Stimulated activated CD4-positive, alpha-beta T cell treated with anti-CD3 and anti-CD28 coated beads, Interleukin-12 subunit alpha, Interleukin-12 subunit beta, amount 100 ng/mL, for 48 hours (primary cell): ENCODE data around the gene RPL11.
"Not testable (repeated sequence)": the region's sequence is repeated elsewhere in the genome, so short reads cannot be mapped to it uniquely, and the experiment has no call there.

Experiments used
- DNase-seq, 3 donors: peaks; one replicate each; pipeline ENCODE4 v3.0.0-alpha.2; 2020; ENCODE audit warnings: low read depth in 2 of 3, low spot score in 1 of 3

The RPL11 gene

DNA sequence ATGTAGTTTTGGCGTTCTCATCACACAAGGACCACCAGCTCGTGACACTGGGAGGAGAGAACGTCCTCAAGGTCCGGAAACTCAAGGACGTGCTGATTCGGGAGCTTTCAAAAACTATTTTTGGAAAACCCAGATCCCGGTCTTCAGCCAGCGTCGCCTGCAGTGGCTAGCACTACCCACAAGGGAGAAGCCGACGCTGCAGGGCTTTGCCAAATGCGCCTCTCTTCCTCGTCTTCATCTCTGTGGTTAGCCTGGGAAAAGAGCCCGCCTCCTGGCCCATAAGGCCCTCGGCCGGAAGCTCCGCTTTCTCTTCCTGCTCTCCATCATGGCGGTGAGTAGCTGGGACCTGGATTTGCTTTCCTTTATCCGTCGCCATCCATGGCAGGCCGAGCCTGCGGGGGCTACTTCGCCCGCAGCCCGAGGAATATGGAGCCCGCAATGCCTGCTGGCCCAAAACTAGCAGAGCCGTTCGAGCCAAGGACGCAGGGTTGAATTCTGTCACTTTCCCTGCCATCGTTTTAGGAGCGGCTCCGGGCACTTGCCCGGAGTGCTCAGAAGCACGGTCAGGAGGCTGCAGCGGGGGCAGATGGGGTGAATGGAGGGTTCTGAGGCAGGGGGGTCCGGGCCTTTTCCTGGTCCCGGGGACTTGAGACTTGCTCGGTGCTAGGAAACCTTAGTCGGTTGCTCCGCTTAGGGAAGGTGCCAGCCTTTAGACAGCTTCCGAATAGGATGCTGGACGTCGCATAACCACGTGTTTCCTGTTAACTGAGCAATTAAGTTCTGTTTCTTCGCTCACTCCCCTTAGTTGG lies at the start of gene RPL11:
Gene RPL11 (plus strand): TSS at position 308 of the 809 bp plus-strand sequence. CDS start 18 bp downstream, at position 326.
- peak; percentile 84 to 88 (median 87) for DNase-seq

DNA sequence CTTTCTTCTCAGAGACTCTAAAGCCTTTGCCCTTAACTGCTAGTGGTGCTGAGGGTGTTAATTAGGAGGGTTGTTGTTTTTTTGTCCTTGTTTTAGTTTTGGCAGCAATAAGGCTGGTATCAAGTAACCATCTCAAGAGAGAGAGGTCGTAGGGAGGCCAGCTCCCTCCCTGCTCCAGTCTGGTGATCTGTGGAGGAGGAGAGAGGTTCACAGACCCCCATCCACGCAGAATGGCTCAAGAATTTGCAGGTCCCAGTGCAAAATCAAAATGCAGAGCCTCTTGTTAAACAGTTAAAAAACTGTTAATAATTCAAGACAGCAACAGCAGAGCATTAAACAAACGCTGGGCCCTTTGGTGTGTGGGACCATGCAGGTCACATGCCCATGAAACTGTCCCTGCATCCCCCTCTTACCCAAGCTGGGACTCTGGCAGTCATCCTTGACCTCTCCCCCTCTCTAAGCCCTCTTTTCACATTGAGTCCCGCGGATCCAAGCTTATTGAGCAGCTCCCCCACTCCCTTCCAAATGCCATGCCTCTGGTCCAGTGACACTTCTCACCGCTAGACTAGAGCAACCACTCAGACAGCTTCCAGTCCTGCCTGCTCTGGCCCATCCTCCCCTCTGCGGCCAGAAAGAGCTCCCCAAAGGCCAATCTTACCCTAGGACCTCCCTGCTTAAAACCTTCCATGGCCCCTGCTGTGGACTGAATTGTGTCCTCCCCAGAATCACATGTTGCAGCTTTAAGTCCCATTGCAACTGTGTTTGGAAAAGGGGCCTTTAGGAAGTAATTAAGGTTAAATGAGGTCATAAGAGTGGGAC lies 47.7 kb upstream of the RPL11 start:
- no peak for DNase-seq

GRCh38 chr1:23644555-23644866 lies 47.1 kb upstream of the RPL11 start:
- no peak for DNase-seq

GRCh38 chr1:23645338-23645737 lies 46.3 kb upstream of the RPL11 start:
- no peak for DNase-seq

- DNase-seq = no peak
These were observed 45.5 kb upstream of the RPL11 start for GRCh38 chr1:23646091-23646490.

GRCh38 chr1:23646541-23646940 lies 45.1 kb upstream of the RPL11 start:
- no peak for DNase-seq

DNA sequence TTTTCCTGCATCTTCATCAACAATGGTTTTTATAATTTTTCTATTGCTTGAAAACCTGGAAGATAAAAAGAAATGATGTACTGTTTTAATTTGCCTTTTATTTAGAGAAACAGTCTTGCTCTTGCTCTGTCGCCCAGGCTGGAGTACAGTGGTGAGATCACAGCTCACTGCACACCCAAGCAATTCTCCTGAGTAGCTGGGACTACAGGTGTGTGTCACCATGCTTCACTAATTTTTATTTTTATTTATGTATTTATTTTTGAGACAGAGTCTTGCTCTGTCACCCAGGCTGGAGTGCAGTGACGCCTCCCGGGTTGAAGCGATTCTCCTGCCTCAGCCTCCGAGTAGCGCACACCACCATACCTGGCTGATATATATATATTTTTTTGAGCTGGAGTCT lies 43.0 kb upstream of the RPL11 start:
- DNase-seq = no peak

- DNase-seq = not testable (repeated sequence)
These were observed 42.4 kb upstream of the RPL11 start for GRCh38 chr1:23649157-23649556.

DNA sequence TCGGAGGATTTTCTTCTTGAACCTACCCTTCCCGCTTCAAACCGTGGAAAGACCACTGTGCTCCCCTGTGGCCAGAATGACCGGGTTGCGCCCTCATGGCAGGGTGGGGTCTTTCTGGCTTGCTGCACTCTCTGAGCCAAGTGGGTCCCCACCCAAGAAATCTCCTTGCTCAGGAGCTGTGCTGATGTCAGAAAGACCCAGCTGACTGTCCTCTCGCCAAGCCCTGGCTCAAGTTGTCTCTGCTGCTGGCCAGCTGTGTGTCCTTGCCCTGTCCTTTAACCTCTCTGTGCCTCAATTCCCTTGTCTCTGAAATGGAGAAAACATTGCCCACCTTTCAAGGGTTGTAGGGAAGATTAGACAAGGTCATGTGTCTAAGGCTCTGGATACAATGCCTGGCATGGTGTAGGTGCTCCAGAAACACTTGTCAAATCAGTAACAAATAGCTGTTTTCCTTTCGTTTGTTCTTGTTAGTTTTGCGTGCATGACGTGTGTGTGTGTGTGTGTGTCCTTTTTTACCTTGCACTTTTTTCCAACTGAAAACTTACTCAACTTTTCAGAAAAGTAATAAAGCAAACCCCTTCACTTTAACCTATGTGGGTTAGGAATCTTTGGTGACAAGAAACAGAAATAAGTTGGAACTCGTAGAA lies 41.1 kb upstream of the RPL11 start:
- DNase-seq = no peak

- no peak for DNase-seq
These were observed 40.4 kb upstream of the RPL11 start for GRCh38 chr1:23651069-23651808.

GRCh38 chr1:23657659-23658275 lies 33.8 kb upstream of the RPL11 start:
- DNase-seq = peak in 2 of 3 donors; percentile 34 to 43

DNA sequence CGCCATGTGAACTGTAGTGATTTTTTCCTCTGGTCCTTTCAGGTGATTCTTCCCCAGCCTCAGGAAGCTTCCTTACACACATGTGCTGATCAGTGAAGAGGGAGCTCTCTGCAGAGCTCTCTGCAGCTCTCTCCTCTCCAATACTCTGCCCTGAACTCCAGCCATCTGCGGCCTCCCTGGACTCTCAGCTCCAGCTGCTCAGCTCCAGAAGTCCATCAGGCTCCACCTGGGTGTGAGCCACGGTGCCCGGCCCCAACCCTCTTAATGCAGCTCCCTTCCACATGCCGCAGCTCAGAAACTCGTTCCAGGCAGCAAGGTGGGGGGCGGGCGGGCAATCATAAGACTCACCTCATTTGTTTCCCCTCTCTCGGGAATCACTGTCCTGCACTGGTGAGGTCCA lies 30.9 kb upstream of the RPL11 start:
- no peak for DNase-seq

- no peak for DNase-seq
These were observed 29.7 kb upstream of the RPL11 start for GRCh38 chr1:23661887-23662286.

GRCh38 chr1:23664837-23665795 lies 26.5 kb upstream of the RPL11 start:
- no peak for DNase-seq

- DNase-seq = no peak
These were observed 24.2 kb upstream of the RPL11 start for GRCh38 chr1:23667411-23667810.

- no peak for DNase-seq
These were observed 20.9 kb upstream of the RPL11 start for GRCh38 chr1:23670709-23671108.

GRCh38 chr1:23673086-23673813 lies 18.4 kb upstream of the RPL11 start:
- no peak for DNase-seq

DNA sequence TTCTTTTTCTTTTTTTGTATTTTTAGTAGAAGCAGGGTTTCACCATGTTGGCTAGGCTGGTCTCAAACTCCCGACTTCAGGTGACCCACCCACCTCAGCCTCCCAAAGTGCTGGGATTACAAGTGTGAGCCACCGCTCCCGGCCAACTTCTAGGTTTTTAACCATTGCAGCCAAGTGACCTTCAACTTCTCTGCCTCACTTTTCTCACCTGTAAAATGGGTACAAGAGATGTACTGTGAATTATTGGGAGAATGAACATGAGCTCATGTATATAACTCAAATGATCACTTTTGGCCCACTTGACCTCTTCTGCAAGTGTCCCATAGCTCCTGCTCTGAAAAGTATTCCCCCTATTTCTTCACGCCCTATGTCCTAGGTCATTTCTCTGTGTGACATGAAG lies 11.8 kb upstream of the RPL11 start:
- no peak for DNase-seq

- no peak for DNase-seq
These were observed 8.7 kb upstream of the RPL11 start for GRCh38 chr1:23682946-23683345.
